SK-N-SH (cell line): ENCODE data around the gene PLEKHG2. TPM values are rescaled to one million over a fixed set of nuclear protein-coding genes. Genes with fewer than 3 reads are reported as not detected.
A peak's percentile ranks its signal among the peaks of the same experiment; 100 is the strongest.

Source experiments
- CTCF ChIA-PET: fragments of 300-600, 350-600 bp; formaldehyde crosslinking; extraction: SDS; loops from one replicate; lab custom pipeline; 2021; lab: Yijun Ruan, JAX
- POLR2A ChIA-PET: fragments of 350-600 bp; sonication (Branson Sonifier 250); formaldehyde crosslinking; extraction: SDS; loops from one replicate; lab custom pipeline; 2020; ENCODE audit warnings: antibody characterized with exemption, inconsistent platforms; lab: Yijun Ruan, JAX
- DNase-seq: peaks from one replicate; pipeline ENCODE4 v3.0.0; 2012
- H2AFZ ChIP-seq: fragments of 200-600 bp; sonication (generic); 2 replicates; pipeline ENCODE4 v1.8.1; 2016; ENCODE audit warnings: antibody characterized with exemption, mild to moderate bottlenecking, low read depth
- H3F3A ChIP-seq: fragments of 200-600 bp; sonication (generic); replicated peaks from 2 replicates; pipeline ENCODE3; 2016; ENCODE audit warnings: antibody characterized with exemption, mild to moderate bottlenecking; ENCODE audit not compliant: insufficient read depth
- H3K27ac ChIP-seq, 2 experiments: fragments of 200-500 bp in 1 of 2; fragments of 200-600 bp in 1 of 2; sonication (Bioruptor generic) in 1 of 2; sonication (generic), shearing (Covaris generic) in 1 of 2; 2 replicates each; pipeline versions ENCODE4 v1.5.1 to v1.6.1; 2014 to 2016; ENCODE audit warnings: low read depth in 2 of 2, inconsistent platforms in 1 of 2, low read length in 1 of 2, mild to moderate bottlenecking in 1 of 2, mixed read lengths in 1 of 2
- H3K27me3 ChIP-seq: fragments of 200-600 bp; sonication (generic), shearing (Covaris generic); 2 replicates; pipeline ENCODE4 v1.6.1; 2016; ENCODE audit warnings: mixed run types; ENCODE audit not compliant: insufficient read depth
- H3K36me3 ChIP-seq, 2 experiments: fragments of 200-500 bp in 1 of 2; fragments of 200-600 bp in 1 of 2; sonication (Bioruptor generic) in 1 of 2; sonication (generic) in 1 of 2; replicated peaks in 1 of 2; 2 replicates each; pipeline versions ENCODE3 to v1.5.1; 2014 to 2016; ENCODE audit warnings: low read length in 1 of 2, mild to moderate bottlenecking in 1 of 2; ENCODE audit not compliant: insufficient read depth in 2 of 2, control insufficient read depth in 1 of 2
- H3K4me1 ChIP-seq, 2 experiments: fragments of 200-500 bp in 1 of 2; fragments of 200-600 bp in 1 of 2; sonication (Bioruptor generic) in 1 of 2; sonication (generic), shearing (Covaris generic) in 1 of 2; 2 replicates each; pipeline versions ENCODE4 v1.5.1 to v1.6.1; 2014 to 2016; ENCODE audit warnings: low read depth in 1 of 2, low read length in 1 of 2, mixed run types in 1 of 2; ENCODE audit not compliant: insufficient read depth in 2 of 2, control insufficient read depth in 1 of 2
- H3K4me2 ChIP-seq: fragments of 200-600 bp; sonication (generic), shearing (Covaris generic); 2 replicates; pipeline ENCODE4 v1.6.1; 2017; ENCODE audit warnings: mixed run types
- H3K4me3 ChIP-seq, 2 experiments: fragments of 200-500 bp in 1 of 2; fragments of 200-600 bp in 1 of 2; sonication (Bioruptor generic) in 1 of 2; sonication (generic), shearing (Covaris generic) in 1 of 2; 2 replicates each; pipeline versions ENCODE4 v1.5.1 to v1.8.1; 2014 to 2016; ENCODE audit warnings: low read depth in 2 of 2, inconsistent platforms in 1 of 2, low read length in 1 of 2, mild to moderate bottlenecking in 1 of 2, mixed read lengths in 1 of 2, moderate library complexity in 1 of 2
- H3K79me2 ChIP-seq: fragments of 200-600 bp; sonication (generic); 2 replicates; pipeline ENCODE4 v1.8.1; 2017; ENCODE audit warnings: mild to moderate bottlenecking; ENCODE audit not compliant: insufficient read depth
- H3K9ac ChIP-seq: fragments of 200-600 bp; sonication (generic); 2 replicates; pipeline ENCODE4 v1.6.1; 2017; ENCODE audit warnings: mixed run types
- H3K9me2 ChIP-seq: fragments of 200-600 bp; sonication (generic); 2 replicates; pipeline ENCODE4 v1.6.1; 2017; ENCODE audit warnings: mixed run types
- H3K9me3 ChIP-seq: fragments of 200-600 bp; sonication (generic); 2 replicates; pipeline ENCODE4 v1.6.1; 2017; ENCODE audit warnings: mixed run types, mild to moderate bottlenecking, moderate library complexity
- H4K20me1 ChIP-seq: fragments of 200-600 bp; sonication (generic); 2 replicates; pipeline ENCODE4 v1.6.1; 2017; ENCODE audit warnings: mild to moderate bottlenecking, mixed run types; ENCODE audit not compliant: insufficient read depth
- CHD2 ChIP-seq: fragments of 150-350 bp; IDR thresholded peaks from 2 replicates; pipeline ENCODE4 v1.6.1; 2018; ENCODE audit warnings: low read length; ENCODE audit not compliant: partially characterized antibody
- ELF1 ChIP-seq: IDR thresholded peaks from 2 replicates; pipeline ENCODE4 v1.4.0; 2012
- EP300 ChIP-seq, 2 experiments: IDR thresholded peaks; 2 replicates each; pipeline versions ENCODE4 v1.4.0 to v1.6.1; 2012; ENCODE audit warnings: borderline replicate concordance in 1 of 2, low read depth in 1 of 2, low read length in 1 of 2
- EZH2phosphoT487 ChIP-seq: fragments of 200-600 bp; sonication (generic); IDR thresholded peaks from 2 replicates; pipeline ENCODE4 v1.6.1; 2017; ENCODE audit warnings: low read depth, mixed run types, mild to moderate bottlenecking, antibody characterized with exemption, moderate library complexity, borderline replicate concordance
- FOSL2 ChIP-seq: IDR thresholded peaks from 2 replicates; pipeline ENCODE4 v1.4.0; 2012; ENCODE audit warnings: low read depth, mild to moderate bottlenecking, moderate library complexity, borderline replicate concordance
- FOXJ3 ChIP-seq: sonication (generic); formaldehyde crosslinking; IDR thresholded peaks from 2 replicates; pipeline ENCODE4 v1.5.1; 2020; ENCODE audit warnings: mild to moderate bottlenecking, missing genetic modification reagents
- IRF3 ChIP-seq: fragments of 150-350 bp; IDR thresholded peaks from 2 replicates; pipeline ENCODE4 v1.6.1; 2016; ENCODE audit warnings: mild to moderate bottlenecking, low read depth, low read length
- MAX ChIP-seq: IDR thresholded peaks from 2 replicates; pipeline ENCODE4 v1.4.0; 2012; ENCODE audit warnings: low read depth
- NFIC ChIP-seq: IDR thresholded peaks from 2 replicates; pipeline ENCODE4 v1.4.0; 2012; ENCODE audit warnings: borderline replicate concordance
- NRF1 ChIP-seq: IDR thresholded peaks from 2 replicates; pipeline ENCODE4 v1.6.1; 2012; ENCODE audit warnings: low read depth, mild to moderate bottlenecking, low read length
- POLR2AphosphoS5 ChIP-seq: IDR thresholded peaks from 2 replicates; pipeline ENCODE4 v1.6.1; 2012; ENCODE audit warnings: low read depth, low read length
- RCOR1 ChIP-seq: fragments of 150-350 bp; IDR thresholded peaks from 2 replicates; pipeline ENCODE4 v1.6.1; 2017; ENCODE audit warnings: antibody characterized with exemption, low read length
- RFX5 ChIP-seq: IDR thresholded peaks from 2 replicates; pipeline ENCODE4 v1.6.1; 2012; ENCODE audit warnings: mild to moderate bottlenecking, improper control_type of control experiment, low read length
- RXRA ChIP-seq: IDR thresholded peaks from 2 replicates; pipeline ENCODE4 v1.4.0; 2012; ENCODE audit warnings: low read depth, mild to moderate bottlenecking, borderline replicate concordance
- SIN3A ChIP-seq: IDR thresholded peaks from 2 replicates; pipeline ENCODE4 v1.6.1; 2012; ENCODE audit warnings: low read depth, mild to moderate bottlenecking, low read length, moderate library complexity, borderline replicate concordance
- SMC3 ChIP-seq: IDR thresholded peaks from 2 replicates; pipeline ENCODE4 v1.6.1; 2012; ENCODE audit warnings: low read depth, low read length, improper control_type of control experiment
- TAF1 ChIP-seq: IDR thresholded peaks from 2 replicates; pipeline ENCODE4 v1.6.1; 2012; ENCODE audit warnings: low read depth, mild to moderate bottlenecking, low read length, moderate library complexity, borderline replicate concordance
- YY1 ChIP-seq: IDR thresholded peaks from 2 replicates; pipeline ENCODE4 v1.4.0; 2012; ENCODE audit warnings: low read depth, mild to moderate bottlenecking
- WGBS: methylation state at CpG from one replicate; pipeline ENCODE4 v1.1.6; 2017; ENCODE audit warnings: low lambda C conversion rate; 5-methylcytosine and 5-hydroxymethylcytosine counted together
- polyA plus RNA-seq, 3 experiments: library from polyadenylated mRNA; depleted of rRNA; stranded (reverse); fragments of >200 nt; gene quantifications; 2 replicates each; pipeline ENCODE4 v1.2.3, GENCODE V29; 2012
- TF ChIP-seq, protein P1 (sequence below): fragments of 200-600 bp; sonication (generic); IDR thresholded peaks from 2 replicates; pipeline ENCODE4 v1.6.1; 2017; ENCODE audit warnings: antibody characterized with exemption, mild to moderate bottlenecking, moderate library complexity

The PLEKHG2 gene
- polyA plus RNA-seq, 1 of the 3 experiments (the other 2 are of a cell fraction), result 13.6 TPM

GRCh38 chr19:39405958-39406655, 6.4 kb upstream of the PLEKHG2 start:
- POLR2A ChIA-PET, result interaction anchor here (0.9 to 2.5 kb wide), 3 partner anchors 8 to 29 kb away, joined by 3 to 12 read pairs (median 4); partner anchors contain the start of genes MED29, PAF1 and RPS16
- Histone ChIP-seq H3K27ac (peak overlapping the region; percentile 39 to 91), H3F3A (peaks cover 47% of the 10 kb centered on the region), H3K36me3 (peaks cover 0 to 7% of the 10 kb centered on the region in 2 experiments), H3K9ac (peak overlapping the region; percentile 97), H3K9me3 (no peaks in the 10 kb centered on the region), H2AFZ (no peak overlapping the region), H3K4me1 (peaks cover 37 to 39% of the 10 kb centered on the region in 2 experiments; a peak in 3 of 4 replicates), H3K4me3 (peak overlapping the region; percentile 82 to 98; a peak in 3 of 4 replicates)
- DNase-seq, result no peak
- WGBS, result 27% methylated on average over 22 of the region's 22 CpGs
- TF ChIP-seq MAX, result no peak
- TF ChIP-seq CHD2, result peak; percentile 76
- TF ChIP-seq, all 33 proteins: peak for 1
- H4K20me1 ChIP-seq, result peaks cover 19% of the 10 kb centered on the region
- peaks cover 28% of the 10 kb centered on the region for H3K79me2 ChIP-seq
- no peaks in the 10 kb centered on the region for H3K27me3 ChIP-seq
- peak overlapping the region; percentile 92 for H3K4me2 ChIP-seq
- H3K9me2 ChIP-seq, result no peaks in the 10 kb centered on the region
- CTCF ChIA-PET, result interaction anchor here (1.0 to 3.9 kb wide), 2 partner anchors 8 to 126 kb away, joined by 3 to 52 read pairs; partner anchors contain the start of gene EID2B

DNA sequence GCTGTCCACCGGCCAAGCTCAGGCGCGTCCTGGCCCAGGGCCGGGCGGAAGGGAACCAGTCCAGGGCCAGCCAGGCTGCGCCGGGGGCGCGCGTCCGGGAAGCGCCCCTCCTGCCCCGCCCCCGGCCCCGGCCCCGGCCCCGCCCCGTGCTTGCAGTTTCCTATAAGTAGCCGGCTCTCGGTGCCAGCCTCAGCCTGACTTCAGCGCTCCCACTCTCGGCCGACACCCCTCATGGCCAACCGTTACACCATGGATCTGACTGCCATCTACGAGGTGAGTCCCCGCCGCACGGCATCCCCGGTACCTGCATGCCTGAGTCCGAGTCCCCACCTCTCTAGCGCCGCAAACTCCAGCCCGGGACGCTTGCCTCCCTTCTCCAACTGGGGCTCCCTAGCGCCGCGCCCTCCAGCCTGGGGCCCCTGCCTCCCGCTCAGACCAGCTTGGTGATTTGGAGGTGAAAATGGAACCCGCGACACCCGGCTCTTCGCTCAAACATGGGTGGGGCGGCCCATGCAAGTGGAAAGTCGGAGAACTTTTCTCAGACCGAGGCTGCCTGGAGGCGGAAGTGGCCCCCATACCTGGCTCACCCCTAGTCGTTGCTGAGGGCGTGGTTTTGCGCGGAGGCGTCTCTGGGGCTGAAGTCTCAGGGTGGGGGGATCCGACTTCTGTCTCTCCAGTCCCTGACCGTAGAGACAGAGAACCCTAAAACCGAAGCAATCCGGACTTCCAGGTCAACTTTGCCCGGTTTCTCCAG, 5.6 kb upstream of the PLEKHG2 start, which contains the start of gene ZFP36:
TSS of gene ZFP36 (plus strand) at position 192 of the 754 bp plus-strand sequence. CDS start at position 250, 58 bp downstream.
- Histone ChIP-seq H3K79me2 (peaks cover 28% of the 10 kb centered on the region), H3K4me1 (peaks cover 41% of the 10 kb centered on the region in 2 experiments; a peak in 3 of 4 replicates), H2AFZ (no peak within 1 kb of the TSS), H3K4me2 (peak within 1 kb of the TSS; percentile 92), H3K36me3 (peaks cover 0 to 7% of the 10 kb centered on the region in 2 experiments), H3K9me3 (no peaks in the 10 kb centered on the region), H3K9me2 (no peaks in the 10 kb centered on the region), H3K27me3 (no peaks in the 10 kb centered on the region), H3F3A (peaks cover 47% of the 10 kb centered on the region), H3K9ac (peak within 1 kb of the TSS; percentile 97), H3K4me3 (peak within 1 kb of the TSS; percentile 82 to 98), H3K27ac (peak within 1 kb of the TSS; percentile 84 to 91), H4K20me1 (peaks cover 19% of the 10 kb centered on the region)
- ChIA-PET POLR2A (interaction anchor here (0.9 to 2.5 kb wide), 3 partner anchors 9 to 29 kb away, joined by 3 to 12 read pairs (median 4); partner anchors contain the start of genes MED29, PAF1 and RPS16), CTCF (interaction anchor here (1.0 to 3.9 kb wide), 2 partner anchors 9 to 125 kb away, joined by 3 to 52 read pairs; partner anchors contain the start of gene EID2B)
- peak; percentile 94 for DNase-seq
- WGBS, result 10% methylated on average over 17 of the region's 56 CpGs
- TF ChIP-seq RFX5 (no peak), EZH2phosphoT487 (no peak), SMC3 (no peak), IRF3 (no peak), RCOR1 (0 out of 2 replicates have a peak, but pooled peaks have one; percentile 6), CHD2 (peak; percentile 20), ELF1 (peak; percentile 32), FOXJ3 (CRISPR knock-in tag) (no peak), SIN3A (peak; percentile 91), NRF1 (0 out of 2 replicates have a peak, but pooled peaks have one; percentile 15), RXRA (no peak), TAF1 (peak; percentile 70; the same call in 1 of the 2 replicates), POLR2AphosphoS5 (peak; percentile 99), NFIC (0 out of 2 replicates have a peak, but pooled peaks have one; percentile 8), FOSL2 (no peak), YY1 (no peak), EP300 (IDR thresholded peaks at IDR 0.05; ENCODE audit: borderline replicate concordance in 1 of 2, low read depth in 1 of 2, low read length in 1 of 2) (no peak)
- TF ChIP-seq, protein P1, sequence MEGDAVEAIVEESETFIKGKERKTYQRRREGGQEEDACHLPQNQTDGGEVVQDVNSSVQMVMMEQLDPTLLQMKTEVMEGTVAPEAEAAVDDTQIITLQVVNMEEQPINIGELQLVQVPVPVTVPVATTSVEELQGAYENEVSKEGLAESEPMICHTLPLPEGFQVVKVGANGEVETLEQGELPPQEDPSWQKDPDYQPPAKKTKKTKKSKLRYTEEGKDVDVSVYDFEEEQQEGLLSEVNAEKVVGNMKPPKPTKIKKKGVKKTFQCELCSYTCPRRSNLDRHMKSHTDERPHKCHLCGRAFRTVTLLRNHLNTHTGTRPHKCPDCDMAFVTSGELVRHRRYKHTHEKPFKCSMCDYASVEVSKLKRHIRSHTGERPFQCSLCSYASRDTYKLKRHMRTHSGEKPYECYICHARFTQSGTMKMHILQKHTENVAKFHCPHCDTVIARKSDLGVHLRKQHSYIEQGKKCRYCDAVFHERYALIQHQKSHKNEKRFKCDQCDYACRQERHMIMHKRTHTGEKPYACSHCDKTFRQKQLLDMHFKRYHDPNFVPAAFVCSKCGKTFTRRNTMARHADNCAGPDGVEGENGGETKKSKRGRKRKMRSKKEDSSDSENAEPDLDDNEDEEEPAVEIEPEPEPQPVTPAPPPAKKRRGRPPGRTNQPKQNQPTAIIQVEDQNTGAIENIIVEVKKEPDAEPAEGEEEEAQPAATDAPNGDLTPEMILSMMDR, result 0 out of 2 replicates have a peak, but pooled peaks have one; percentile 14
